DMS 273 (cell line): ENCODE measurements around the gene DIAPH3.

ENCODE experiments used
- DNase-seq: peaks from one replicate; lab custom pipeline; 2025; ENCODE audit not compliant: unreplicated experiment; lab: John Stamatoyannopoulos, UW

The DIAPH3 gene

DNA sequence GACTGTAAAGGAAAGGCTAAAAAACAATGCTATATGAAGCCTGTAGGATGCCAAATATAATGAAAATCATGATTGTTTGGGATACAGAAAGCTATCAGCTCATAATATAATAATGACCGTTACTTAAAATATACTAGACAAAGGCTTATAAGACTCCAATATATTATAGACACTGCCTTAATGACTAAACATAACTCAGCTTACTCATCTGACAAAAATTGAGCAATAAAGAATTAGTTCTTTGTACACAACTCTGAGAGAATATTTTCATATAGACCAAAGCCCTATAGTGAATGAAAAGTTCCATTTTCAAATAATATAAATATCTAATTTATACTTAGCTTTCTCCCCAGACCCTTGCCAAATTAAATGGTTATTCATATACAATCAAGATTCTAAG, 283.3 kb downstream of the DIAPH3 start:
- no peak for DNase-seq

DNA sequence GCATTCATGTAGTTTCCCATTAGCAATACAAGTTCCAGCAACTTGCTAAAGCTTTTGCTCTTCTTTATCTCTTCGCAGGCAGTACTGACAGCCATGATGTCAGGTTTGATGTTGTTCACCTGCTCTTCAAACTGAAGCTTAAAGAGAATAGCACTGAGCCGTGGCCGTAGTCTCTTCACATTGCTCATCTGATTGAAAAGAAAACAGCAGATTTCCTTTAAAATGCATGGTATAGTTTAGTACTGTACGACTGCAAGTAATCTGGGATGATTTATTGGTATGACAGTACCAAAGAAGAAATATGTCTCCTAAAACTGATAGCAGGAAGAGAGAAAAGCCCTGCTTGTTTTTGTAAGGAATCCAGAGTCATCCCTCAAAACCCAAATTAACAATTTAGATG, 284.4 kb downstream of the DIAPH3 start:
- no peak for DNase-seq

DNA sequence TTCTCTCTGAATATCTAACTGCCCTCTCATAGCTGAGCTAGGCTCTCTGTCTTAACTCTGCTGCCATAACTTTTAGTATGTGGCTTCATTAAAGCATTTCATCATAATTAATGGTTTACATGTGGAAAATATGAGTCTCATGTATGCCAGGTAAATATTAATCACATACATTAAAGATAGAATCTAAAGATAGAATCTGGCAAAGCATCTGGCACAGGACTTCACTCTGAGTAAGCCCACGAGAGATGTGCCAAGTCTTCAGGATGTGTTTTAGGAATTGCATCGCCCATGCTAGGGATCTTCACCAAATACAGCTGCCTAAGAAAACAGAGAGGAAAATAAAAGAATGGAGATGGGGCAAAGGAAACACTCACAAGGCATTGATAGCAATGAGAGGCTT, 285.8 kb downstream of the DIAPH3 start:
- DNase-seq, result peak; percentile 25

DNA sequence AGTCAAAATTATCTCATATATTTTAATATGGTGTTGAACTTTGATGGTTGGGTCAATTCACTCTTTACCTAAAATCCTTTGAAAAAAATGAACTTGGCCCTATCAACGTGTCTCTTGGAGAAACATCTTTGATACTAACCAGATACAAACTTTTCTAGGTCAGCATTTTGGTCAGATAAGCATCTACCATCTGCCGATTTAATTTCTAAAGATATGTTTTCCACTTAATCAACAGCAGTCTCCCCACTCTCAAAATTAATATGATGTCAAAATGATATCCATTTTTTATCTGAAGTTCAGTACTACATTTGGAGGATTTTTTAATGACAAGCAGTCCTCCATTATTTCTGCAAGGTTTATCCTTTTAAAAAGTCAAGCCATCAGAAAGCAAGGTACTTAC, 288.8 kb downstream of the DIAPH3 start:
- peak; percentile 1 for DNase-seq

DNA sequence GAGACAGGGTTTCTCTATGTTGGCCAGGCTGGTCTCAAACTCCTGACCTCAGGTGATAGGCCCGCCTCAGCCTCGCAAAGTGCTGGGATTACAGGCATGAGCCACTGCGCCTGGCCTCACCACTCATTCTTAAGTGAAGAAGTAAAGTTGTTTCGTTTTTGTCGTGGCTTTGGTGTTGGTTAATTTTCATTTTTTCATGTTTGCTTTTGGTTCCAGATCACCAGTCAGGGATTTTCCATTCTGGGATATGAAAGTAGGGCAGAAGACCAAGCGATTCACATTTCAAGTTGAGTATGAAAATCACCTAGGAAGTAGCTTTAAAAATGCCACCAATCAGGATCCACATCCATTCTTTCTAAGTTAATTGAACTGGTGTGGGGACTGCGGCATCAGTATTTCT, 289.9 kb downstream of the DIAPH3 start:
- no peak for DNase-seq

DNA sequence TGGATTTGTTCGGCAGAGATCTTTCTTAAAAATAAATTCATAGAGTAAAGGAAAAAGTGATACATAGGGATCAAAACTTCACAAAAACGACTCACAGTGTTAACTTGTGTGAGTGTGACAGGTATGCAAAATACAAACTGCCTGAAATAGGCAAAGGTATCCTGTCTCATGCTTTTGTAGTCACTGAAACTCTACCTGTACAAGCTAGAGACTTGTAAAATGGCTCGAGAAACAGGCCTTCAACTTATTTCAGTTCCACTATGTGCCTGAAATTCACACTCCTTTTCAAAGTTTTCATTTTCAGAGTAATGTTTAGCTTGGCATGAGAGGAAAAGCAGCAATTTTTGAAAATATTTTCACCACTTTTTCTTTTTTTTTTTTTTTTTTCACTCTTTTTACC, 290.4 kb downstream of the DIAPH3 start:
- no peak for DNase-seq

DNA sequence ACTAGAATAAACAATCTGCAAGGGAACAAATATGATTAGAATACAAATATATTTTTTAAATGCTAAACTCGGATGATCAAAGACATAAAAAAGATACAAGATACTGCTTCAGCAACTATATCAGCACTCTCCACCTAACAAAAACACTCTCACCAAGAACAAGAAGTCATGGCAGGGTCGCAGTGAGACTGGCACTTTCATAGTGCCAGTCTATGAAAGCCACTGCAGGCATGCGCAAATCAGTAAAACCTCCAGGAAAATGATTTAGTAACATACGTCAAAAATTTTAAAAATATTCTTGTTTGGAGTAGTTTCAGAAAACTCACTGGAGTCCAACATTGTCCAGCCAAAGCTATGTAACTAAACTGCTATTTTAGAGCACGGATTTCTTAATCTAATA, 295.9 kb downstream of the DIAPH3 start:
- DNase-seq, result no peak

DNA sequence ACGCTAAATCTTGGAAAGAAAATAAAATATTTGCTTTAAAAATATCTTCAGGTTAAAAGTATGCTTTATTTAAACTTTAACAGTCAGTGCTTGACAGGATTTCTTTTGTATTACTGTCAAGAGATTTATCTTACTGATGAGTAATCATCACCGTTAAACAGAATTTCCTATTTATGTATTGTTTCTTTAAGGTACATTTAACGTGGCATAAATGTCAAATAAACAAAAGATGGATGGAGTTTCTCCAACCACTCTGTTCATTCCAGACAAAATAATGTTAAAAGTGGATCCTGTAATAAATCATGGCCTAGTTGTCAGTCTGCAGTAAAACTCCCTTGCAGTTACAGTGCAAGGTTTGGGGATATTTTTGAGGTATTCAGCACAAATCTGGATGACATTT, 298.3 kb downstream of the DIAPH3 start:
- no peak for DNase-seq

DNA sequence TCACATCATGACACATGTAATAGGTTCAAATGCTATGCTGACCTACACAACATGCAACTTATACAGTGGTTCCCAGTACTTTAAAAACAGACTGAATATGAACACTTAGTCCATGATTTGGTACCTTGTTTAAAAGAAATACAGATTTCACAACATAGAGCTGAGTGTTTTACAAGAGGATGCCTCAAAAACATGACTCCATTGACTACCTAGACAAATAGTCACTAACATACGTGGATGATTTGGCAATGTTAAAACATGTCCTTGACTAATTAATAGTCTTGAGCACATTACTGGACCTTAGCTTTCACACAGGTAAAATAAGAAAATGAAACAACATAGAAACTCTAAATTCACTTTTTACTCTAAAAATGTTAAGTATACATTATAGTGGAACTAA, 300.1 kb downstream of the DIAPH3 start:
- no peak for DNase-seq

DNA sequence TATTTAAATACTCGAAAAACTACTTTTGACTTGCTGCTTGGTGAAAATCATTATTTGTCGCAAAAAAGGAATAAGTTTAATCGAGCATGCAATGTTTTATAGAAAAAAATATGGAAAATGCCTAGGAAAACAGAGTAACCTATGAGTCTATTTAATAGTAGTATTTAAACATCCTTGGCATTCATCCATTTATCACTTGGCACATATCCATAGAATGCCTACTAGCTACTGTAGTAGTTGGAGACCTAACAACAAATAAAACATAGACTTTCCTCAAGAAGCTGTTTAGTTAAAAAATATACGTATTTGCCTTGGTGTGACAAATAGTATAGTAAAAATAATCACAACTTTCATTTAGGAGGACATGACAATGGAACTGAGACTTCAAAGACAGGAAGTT, 302.1 kb downstream of the DIAPH3 start:
- peak; percentile 2 for DNase-seq

DNA sequence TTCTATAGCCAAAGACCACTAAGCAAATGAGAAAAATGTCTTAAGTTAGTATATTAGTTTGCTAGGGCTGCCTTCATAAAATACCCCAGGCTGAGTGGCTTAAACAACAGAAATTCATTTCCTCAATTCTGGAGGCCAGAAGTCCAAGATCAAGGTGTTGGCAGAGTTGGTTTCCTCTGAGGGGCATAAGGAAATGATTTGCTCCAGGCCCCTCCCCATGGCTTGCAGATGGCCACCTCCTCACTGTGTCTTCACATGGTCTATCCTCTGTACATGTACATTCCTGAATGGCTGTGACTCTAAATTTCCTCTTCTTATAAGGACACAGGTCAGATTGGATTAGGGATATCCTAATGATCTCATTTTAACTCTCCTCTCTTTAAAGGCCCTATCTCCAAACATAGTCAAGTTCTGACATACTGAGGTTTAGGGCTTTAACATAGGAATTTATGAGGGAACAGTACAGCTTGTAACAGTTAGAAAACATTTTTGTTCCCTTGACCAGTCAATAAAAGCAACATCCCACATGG, 307.4 kb downstream of the DIAPH3 start:
- no peak for DNase-seq

DNA sequence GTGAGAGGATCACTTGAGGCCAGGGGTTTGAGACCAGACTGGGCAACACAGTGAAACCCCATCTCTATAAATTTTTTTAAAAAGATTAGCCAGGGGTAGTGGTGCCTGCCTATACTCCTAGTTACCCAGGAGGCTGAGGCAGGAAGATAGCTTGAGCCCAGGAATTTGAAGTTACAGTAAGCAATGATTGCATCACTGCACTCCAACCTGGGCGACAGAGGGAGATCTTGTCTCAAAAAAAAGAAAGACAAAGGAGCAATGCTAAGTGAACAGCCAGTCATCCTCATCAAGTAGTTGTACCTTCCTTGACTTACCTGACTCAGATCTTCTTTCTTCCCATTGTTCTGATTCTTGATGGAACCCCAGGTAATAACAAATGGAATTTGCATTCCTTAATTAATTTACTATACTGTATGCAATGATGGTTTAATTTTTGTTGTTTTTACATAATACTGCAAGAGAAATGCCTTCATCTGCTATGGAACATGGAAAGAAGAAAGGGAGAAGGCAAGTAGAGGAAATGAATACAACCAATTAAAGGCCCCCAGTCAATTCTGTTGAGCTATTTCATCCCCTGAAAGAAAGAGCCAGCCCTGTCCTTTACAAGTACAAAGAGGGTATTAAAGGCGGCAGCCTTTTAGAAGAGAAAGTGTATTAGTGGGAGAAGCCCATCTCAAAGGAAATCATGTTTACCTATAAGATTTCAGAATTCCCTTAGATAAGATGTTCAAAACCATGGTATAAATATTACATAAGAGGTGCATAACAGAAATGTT, 316.7 kb downstream of the DIAPH3 start:
- DNase-seq, result no peak

DNA sequence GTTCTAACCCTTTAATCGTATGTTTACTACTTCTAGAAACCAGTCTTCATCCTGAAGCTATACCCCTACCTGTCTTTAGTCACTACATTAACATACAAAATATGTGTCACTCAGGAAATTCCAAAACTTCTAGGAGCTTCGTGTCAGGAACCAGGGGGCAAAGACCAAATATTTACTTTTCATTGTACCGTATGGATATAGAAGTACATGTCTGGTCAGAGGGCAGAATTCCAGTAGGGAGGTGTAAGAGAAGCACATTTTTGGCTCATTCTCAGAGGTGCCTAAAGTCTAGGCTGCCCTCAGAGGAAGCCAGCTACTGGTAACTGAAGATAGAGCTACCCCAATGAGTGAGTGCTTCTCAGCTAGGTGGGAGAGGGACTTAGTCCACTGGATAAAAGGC, 320.7 kb downstream of the DIAPH3 start:
- no peak for DNase-seq

DNA sequence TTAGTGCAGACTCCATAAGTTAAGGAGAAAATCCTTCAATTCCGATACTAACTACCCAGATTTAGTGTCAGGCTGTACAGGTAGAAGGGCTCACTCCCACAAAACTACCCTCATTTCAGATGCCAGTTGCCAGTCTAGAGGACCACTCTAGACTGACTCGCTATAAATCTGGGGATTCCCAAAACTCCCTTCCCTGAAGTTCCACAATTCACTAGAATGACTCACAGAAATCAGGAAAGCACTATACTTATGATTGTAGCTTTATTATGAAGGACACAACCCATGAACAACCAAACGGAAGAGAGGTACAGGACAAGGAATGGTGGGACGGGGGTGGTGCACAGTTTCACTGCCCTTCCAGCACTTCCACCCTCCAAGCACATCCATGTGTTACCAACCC, 321.2 kb downstream of the DIAPH3 start:
- no peak for DNase-seq

DNA sequence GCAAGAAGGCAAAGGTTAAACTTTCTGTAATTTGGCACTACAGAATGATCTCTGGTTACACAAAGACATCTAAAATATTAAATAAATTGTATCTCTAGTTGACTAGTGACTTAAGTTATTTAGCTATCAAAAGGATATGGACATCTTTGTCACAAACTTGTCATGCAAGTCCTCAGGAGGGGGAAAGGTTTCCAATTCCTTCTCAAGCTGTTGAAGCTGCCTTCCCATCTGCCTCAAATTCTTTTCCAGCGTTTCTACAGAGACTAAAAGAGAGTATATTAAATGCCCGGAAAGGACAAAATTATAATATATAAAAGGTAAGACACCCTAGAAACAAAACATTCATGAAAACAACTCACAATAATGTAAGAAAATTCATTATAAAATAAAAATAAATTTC, 324.5 kb downstream of the DIAPH3 start:
- peak; percentile 8 for DNase-seq

DNA sequence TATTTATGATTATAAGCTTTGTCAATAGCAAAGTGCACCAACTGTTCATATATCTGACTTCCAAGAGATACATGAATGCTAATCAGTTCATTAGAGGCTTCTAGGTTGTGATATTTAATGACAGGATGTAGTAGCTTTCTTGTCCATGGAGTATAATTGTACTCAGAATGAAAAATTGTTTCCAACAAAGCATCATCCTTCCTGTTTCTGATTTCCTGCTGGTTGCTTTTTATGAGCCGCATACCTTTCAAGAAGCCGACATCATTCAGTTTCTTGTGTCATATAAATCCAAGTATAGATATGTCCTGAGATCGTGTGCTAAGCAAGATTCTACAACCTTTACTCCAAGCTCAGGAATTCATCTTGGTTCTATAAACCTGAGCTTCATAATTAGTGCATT, 326.6 kb downstream of the DIAPH3 start:
- no peak for DNase-seq

DNA sequence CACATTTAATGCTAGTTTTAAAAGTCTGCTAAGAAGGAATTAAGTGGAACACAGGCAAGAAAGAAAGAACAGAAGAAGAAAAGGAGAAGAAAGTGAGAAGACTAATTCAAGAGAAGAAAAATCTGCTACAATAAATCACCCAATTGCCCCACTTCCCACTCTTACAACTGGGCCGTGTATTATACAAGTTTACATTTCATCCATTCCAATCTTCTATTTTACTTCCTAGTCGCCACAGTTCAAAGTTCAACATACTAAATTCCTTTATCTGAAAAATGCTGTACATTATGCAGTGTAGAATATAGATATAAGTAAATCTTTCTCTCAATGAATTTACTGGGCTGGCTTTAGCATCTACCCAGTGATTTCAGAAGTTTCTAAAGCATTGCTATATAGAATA, 328.2 kb downstream of the DIAPH3 start:
- no peak for DNase-seq

DNA sequence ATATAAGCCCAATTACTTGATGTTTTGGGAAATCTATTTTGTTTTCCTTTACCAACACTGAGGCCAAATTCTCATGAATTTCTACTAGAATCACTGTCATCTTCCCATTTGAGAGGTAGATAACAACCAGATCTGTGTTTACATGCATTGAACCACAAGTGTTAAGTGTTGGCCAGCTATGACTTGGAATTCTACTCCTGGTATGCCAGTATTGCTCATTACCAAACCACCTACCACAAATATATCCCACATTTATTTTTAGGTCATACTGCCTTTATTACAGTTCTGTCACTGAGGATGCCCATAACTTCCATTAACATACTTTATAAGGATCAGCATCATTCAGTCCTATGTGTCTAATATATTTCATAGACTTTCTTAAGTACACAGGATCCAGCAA, 328.9 kb downstream of the DIAPH3 start:
- DNase-seq, result no peak

DNA sequence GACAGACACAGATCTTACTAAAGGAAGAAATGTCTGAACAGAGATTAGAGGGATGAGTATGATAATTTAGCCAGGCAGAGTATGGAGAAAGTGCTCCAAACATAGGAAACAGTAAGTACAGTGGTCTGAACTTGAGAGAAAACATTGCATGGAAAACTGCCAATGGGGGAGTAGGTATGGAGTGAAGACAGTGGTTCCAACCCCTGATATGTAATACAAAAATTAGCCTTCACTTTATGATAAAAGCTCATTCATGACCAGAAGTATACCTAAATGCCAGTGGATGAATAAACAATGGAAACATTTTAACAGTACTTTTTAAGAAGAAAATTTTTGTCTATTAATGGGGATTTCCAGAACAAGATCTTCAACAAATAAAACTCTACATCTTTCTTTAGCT, 334.0 kb downstream of the DIAPH3 start:
- DNase-seq, result no peak

DNA sequence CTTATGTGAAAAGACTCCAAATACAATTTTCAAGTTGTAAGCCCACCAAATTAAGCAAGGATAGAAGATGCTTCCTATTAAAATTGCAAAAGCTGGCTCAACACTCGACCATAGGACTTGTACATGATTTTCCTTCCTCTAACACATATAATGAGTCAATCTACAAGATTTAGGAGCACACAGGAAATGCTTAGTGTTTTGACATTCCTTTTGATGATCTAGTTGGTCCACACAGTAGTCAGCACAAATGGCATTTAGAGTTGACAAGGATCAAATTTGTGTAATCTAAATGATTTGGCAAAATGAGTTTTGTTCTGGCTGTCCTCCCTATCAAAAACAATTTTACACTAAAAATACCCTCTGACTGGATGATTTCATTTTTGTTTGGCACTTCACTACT, 340.2 kb downstream of the DIAPH3 start:
- DNase-seq, result no peak

DNA sequence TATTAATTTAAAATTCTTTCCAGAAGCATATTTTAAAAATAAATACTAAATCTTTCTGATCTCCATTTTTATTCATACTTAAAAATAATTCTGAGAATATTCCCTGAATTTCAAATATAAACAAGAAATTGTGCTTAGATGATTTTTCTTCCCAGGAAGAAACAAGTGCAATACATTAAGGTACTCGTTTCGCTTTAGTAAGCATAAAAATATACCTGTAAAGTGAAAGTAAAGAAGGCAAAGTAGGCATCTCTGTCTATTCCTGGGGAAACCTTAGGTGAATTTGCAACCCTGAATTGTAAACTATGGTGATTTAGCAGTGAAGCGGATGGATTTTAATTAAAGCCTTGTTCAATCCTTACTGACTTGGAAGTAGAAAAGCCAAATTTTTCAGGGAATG, 354.2 kb downstream of the DIAPH3 start:
- DNase-seq, result no peak

DNA sequence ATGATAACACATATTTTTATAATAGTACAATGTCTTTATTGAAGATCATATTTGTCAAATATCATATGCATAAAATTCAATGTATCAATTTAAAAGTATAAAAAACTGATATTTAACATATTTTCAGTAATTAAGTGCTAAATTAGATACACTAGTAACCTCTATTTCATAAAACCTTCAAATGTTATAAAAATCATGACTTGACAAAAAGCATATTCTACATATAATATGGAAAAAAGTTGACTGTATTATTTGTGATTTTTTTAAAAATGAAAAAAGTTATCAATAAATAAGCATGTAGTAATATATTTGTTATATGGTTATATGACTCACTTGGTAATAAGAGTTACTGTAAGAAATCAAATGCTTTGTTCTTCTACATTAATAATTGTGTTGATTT, 356.9 kb downstream of the DIAPH3 start:
- no peak for DNase-seq
